NOMO-1 (cell line): Measurements from ENCODE around the gene TOP3B.
A peak's percentile ranks its signal among the peaks of the same experiment; 100 is the strongest.
"Not testable (repeated sequence)": the region's sequence is repeated elsewhere in the genome, so short reads cannot be mapped to it uniquely, and the experiment has no call there.

Experiments used
- DNase-seq, 2 experiments: peaks; one replicate each; lab custom pipeline; 2025; ENCODE audit not compliant: unreplicated experiment in 2 of 2; lab: John Stamatoyannopoulos, UW

Gene TOP3B

GRCh38 chr22:21945453-21946261 lies 36.9 kb downstream of the TOP3B start:
- DNase-seq, result no peak

GRCh38 chr22:21944871-21945270 lies 37.7 kb downstream of the TOP3B start:
- DNase-seq, result no peak

GRCh38 chr22:21943571-21944448 lies 38.8 kb downstream of the TOP3B start:
- no peak for DNase-seq

- peak; percentile 15 to 21 for DNase-seq
Measured at GRCh38 chr22:21942407-21943343, 39.9 kb downstream of the TOP3B start.

GRCh38 chr22:21941921-21942320 lies 40.7 kb downstream of the TOP3B start:
- no peak for DNase-seq

- DNase-seq, result no peak
Measured at GRCh38 chr22:21940521-21940920, 42.1 kb downstream of the TOP3B start.

- DNase-seq, result not testable (repeated sequence)
Measured at GRCh38 chr22:21939935-21940334, 42.7 kb downstream of the TOP3B start.

- DNase-seq, result peak; percentile 39 to 49
Measured at GRCh38 chr22:21939461-21939913, 43.1 kb downstream of the TOP3B start.

- DNase-seq, result no peak
Measured at GRCh38 chr22:21938906-21939305, 43.7 kb downstream of the TOP3B start.

- peak; percentile 91 to 94 for DNase-seq
Measured at GRCh38 chr22:21938071-21938822, 44.3 kb downstream of the TOP3B start.

- no peak for DNase-seq
Measured at GRCh38 chr22:21937821-21938070, 44.8 kb downstream of the TOP3B start.

GRCh38 chr22:21937041-21937820 lies 45.4 kb downstream of the TOP3B start:
- peak; percentile 70 to 78 for DNase-seq

GRCh38 chr22:21936151-21936775 lies 46.3 kb downstream of the TOP3B start:
- DNase-seq, result peak; percentile 90 to 95

GRCh38 chr22:21933910-21934309 lies 48.7 kb downstream of the TOP3B start:
- DNase-seq, result no peak

GRCh38 chr22:21933413-21933812 lies 49.2 kb downstream of the TOP3B start:
- DNase-seq, result no peak

- DNase-seq, result no peak
Measured at GRCh38 chr22:21932347-21932746, 50.2 kb downstream of the TOP3B start.

- no peak for DNase-seq
Measured at GRCh38 chr22:21931056-21931455, 51.5 kb downstream of the TOP3B start.

GRCh38 chr22:21929253-21929652 lies 53.3 kb downstream of the TOP3B start:
- DNase-seq, result no peak

GRCh38 chr22:21928048-21928447 lies 54.5 kb downstream of the TOP3B start:
- DNase-seq, result no peak
